HEK293 (cell line): Measurements from ENCODE around the gene NFATC3.

Source experiments
- CTCF ChIP-seq: fragments of 450-650 bp; formaldehyde crosslinking; IDR thresholded peaks from 2 replicates; pipeline ENCODE4 v1.5.1; 2016; ENCODE audit warnings: missing biosample characterization, missing genetic modification characterization
- REST ChIP-seq: fragments of 450-650 bp; formaldehyde crosslinking; IDR thresholded peaks from 2 replicates; pipeline ENCODE4 v1.5.1; 2016; ENCODE audit warnings: missing biosample characterization, missing genetic modification characterization
- SP2 ChIP-seq: fragments of 450-650 bp; formaldehyde crosslinking; IDR thresholded peaks from 2 replicates; pipeline ENCODE4 v1.5.1; 2016; ENCODE audit warnings: missing biosample characterization, missing genetic modification characterization
- ZBTB1 ChIP-seq: fragments of 450-650 bp; formaldehyde crosslinking; IDR thresholded peaks from 2 replicates; pipeline ENCODE4 v1.5.1; 2016; ENCODE audit warnings: missing biosample characterization, missing genetic modification characterization
- ZNF18 ChIP-seq: fragments of 450-650 bp; formaldehyde crosslinking; IDR thresholded peaks from 2 replicates; pipeline ENCODE4 v1.5.1; 2016; ENCODE audit warnings: missing biosample characterization, missing genetic modification characterization
- ZNF184 ChIP-seq: fragments of 450-650 bp; IDR thresholded peaks from 2 replicates; pipeline ENCODE4 v1.5.1; 2018; ENCODE audit warnings: missing biosample characterization, mild to moderate bottlenecking, missing genetic modification characterization
- ZNF274 ChIP-seq, 2 experiments: fragments of 200-500 bp in 1 of 2; fragments of 450-650 bp in 1 of 2; sonication (Bioruptor generic) in 1 of 2; formaldehyde crosslinking in 1 of 2; IDR thresholded peaks; 2 replicates each; pipeline versions ENCODE4 v1.5.1 to v1.6.1; 2014 to 2016; ENCODE audit warnings: borderline replicate concordance in 1 of 2, inconsistent platforms in 1 of 2, low read length in 1 of 2, missing biosample characterization in 1 of 2, missing genetic modification characterization in 1 of 2
- ZNF416 ChIP-seq: fragments of 450-650 bp; formaldehyde crosslinking; IDR thresholded peaks from 2 replicates; pipeline ENCODE4 v1.5.1; 2016; ENCODE audit warnings: missing biosample characterization, missing genetic modification characterization
- ZNF670 ChIP-seq: fragments of 450-650 bp; formaldehyde crosslinking; IDR thresholded peaks from 2 replicates; pipeline ENCODE4 v1.5.1; 2016; ENCODE audit warnings: missing biosample characterization, missing genetic modification characterization, low read depth
- TF ChIP-seq, protein P1 (sequence below): fragments of 450-650 bp; IDR thresholded peaks from 2 replicates; pipeline ENCODE4 v1.5.1; 2018; ENCODE audit warnings: missing biosample characterization, mild to moderate bottlenecking, missing genetic modification characterization

DNA sequence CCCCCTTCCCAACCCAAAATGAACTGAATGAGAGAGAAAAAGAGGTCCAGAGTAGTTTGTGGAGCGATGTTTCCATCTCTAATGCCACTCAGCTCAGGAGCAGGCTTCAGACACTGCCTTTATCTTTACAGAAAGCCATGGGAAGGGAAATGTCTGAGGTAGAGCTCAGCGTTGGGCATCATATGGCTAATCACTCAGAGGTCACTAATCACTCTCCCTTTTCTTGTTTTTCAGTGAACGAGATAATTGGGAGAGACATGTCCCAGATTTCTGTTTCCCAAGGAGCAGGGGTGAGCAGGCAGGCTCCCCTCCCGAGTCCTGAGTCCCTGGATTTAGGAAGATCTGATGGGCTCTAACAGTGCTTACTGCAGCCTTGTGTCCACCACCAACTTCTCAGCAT is 140.9 kb downstream of the NFATC3 start:
- no peak for TF ChIP-seq ZNF670 (tag by site-specific recombination)
- TF ChIP-seq ZNF18 (tag by site-specific recombination), result no peak
- TF ChIP-seq SP2, result no peak
- TF ChIP-seq CTCF (tag by site-specific recombination), result no peak
- no peak for TF ChIP-seq ZNF274 (IDR thresholded peaks at IDR 0.05; ENCODE audit: low read length)
- no peak for TF ChIP-seq ZNF274 (tag by site-specific recombination; IDR thresholded peaks at IDR 0.05; ENCODE audit: borderline replicate concordance)
- TF ChIP-seq, protein P1, sequence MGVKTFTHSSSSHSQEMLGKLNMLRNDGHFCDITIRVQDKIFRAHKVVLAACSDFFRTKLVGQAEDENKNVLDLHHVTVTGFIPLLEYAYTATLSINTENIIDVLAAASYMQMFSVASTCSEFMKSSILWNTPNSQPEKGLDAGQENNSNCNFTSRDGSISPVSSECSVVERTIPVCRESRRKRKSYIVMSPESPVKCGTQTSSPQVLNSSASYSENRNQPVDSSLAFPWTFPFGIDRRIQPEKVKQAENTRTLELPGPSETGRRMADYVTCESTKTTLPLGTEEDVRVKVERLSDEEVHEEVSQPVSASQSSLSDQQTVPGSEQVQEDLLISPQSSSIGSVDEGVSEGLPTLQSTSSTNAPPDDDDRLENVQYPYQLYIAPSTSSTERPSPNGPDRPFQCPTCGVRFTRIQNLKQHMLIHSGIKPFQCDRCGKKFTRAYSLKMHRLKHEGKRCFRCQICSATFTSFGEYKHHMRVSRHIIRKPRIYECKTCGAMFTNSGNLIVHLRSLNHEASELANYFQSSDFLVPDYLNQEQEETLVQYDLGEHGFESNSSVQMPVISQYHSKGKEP, result no peak
- no peak for TF ChIP-seq REST (tag by site-specific recombination)
- TF ChIP-seq ZNF416 (tag by site-specific recombination), result no peak
- TF ChIP-seq ZBTB1 (tag by site-specific recombination), result no peak
- TF ChIP-seq ZNF184 (tag by site-specific recombination), result no peak
